ENCODE data around the gene KCNK10.

DNA sequence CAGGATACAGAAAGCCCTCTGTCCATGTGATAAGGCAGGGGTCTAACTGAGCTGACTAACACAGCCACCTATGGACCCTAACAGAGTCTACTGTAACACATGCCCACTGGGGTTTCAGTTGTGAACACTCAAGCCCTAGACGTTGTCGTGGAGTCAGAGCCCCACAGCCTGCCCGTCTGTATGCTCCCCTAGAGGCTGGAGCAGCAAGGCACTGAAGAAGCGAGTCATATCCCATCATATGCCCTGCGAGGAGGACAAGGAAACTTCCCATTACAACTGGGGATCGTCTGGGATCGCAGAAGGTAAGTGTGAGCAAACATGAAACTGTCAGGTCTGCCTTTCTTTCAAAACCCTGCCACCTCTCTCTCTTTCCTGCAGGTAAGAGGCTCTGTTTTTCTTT is 180.1 kb downstream of the KCNK10 start:
- TF ChIP-seq, protein P1, sequence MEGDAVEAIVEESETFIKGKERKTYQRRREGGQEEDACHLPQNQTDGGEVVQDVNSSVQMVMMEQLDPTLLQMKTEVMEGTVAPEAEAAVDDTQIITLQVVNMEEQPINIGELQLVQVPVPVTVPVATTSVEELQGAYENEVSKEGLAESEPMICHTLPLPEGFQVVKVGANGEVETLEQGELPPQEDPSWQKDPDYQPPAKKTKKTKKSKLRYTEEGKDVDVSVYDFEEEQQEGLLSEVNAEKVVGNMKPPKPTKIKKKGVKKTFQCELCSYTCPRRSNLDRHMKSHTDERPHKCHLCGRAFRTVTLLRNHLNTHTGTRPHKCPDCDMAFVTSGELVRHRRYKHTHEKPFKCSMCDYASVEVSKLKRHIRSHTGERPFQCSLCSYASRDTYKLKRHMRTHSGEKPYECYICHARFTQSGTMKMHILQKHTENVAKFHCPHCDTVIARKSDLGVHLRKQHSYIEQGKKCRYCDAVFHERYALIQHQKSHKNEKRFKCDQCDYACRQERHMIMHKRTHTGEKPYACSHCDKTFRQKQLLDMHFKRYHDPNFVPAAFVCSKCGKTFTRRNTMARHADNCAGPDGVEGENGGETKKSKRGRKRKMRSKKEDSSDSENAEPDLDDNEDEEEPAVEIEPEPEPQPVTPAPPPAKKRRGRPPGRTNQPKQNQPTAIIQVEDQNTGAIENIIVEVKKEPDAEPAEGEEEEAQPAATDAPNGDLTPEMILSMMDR (IDR thresholded peaks at IDR 0.05; ENCODE audit: low read depth, low read length): no peak
- TF ChIP-seq POLR2A (IDR thresholded peaks at IDR 0.05; ENCODE audit: extremely low read depth, insufficient read length): no peak
- no peak for TF ChIP-seq MYC (IDR thresholded peaks at IDR 0.05; ENCODE audit: low read depth, low read length)
- TF ChIP-seq, protein P2, sequence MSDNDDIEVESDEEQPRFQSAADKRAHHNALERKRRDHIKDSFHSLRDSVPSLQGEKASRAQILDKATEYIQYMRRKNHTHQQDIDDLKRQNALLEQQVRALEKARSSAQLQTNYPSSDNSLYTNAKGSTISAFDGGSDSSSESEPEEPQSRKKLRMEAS (IDR thresholded peaks at IDR 0.05; ENCODE audit: low read depth, low read length): no peak
